ENCODE measurements around the gene BACH1.

DNA sequence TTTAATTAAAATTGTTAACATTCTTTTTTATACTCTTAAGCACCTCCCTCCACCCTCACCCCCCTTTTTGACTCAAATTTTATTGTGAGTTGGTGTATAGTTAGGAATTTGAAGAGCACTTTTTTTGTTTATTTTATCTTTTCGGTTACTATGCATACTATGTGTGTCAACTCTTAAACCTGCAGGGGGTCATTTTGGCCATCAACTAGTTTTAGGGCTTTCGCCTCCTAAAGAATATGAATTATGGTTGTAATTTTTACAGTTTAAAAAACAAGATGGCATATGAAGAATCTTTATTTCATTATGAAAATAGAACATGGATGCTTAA lies 9.7 kb downstream of the BACH1 start:
- no peak for TF ChIP-seq POLR2A (IDR thresholded peaks at IDR 0.05; ENCODE audit: low read depth, low read length)
- TF ChIP-seq EZH2 (IDR thresholded peaks at IDR 0.05; ENCODE audit: borderline replicate concordance, low read depth, low read length, severe bottlenecking): no peak
- TF ChIP-seq POLR2AphosphoS5 (IDR thresholded peaks at IDR 0.05; ENCODE audit: insufficient read depth, low read depth, low read length): no peak

Data from endothelial cell of umbilical vein (primary cell).